HG02884 (cell line): ENCODE results near the gene CAPZB.

Experiments
- ATAC-seq: cut with Tn5 transposase; IDR thresholded peaks from one replicate; pipeline ENCODE4 v1.9.1; 2021; ENCODE audit warnings: mild to moderate bottlenecking, moderate library complexity; ENCODE audit not compliant: unreplicated experiment

Gene CAPZB

DNA sequence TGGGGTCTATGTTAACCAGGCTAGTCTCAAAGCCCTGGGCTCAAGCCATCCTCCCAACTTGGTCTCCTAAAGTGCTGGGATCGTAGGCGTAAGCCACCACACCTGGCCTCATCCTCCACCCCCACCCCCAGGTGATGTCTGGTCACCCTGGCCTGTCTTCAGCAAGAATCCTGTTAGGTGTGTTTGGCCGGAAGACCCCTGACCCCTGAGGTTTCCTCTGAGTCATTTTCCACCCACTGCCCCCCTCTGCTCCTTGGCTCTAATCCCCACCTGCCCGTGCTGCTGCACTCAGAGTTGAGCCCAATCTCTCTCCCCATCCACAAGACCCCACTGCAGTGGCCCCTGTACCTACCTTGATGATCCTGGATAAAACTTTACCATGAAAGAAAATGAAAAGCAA is 148.1 kb downstream of the CAPZB start:
- ATAC-seq = no peak

DNA sequence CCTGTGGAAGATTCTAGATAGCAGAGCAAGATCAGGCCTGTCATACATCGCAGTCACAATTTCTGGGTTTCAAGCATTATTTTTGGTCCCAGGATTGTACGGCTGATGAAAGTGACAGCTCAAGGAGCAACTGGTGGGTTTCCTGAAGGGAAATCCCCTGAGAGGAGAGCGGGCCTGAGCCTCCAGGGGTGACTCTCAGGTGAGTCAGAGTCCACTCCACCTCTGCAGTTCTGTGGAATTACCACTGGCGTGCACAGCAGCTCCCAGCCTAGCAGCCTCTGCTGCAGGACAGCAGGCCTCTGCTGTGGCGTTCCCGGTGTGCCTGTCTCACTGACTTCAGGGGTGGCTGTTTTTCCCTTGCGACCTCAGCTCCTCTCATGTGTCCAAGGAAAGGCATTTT is 148.8 kb downstream of the CAPZB start:
- no peak for ATAC-seq

DNA sequence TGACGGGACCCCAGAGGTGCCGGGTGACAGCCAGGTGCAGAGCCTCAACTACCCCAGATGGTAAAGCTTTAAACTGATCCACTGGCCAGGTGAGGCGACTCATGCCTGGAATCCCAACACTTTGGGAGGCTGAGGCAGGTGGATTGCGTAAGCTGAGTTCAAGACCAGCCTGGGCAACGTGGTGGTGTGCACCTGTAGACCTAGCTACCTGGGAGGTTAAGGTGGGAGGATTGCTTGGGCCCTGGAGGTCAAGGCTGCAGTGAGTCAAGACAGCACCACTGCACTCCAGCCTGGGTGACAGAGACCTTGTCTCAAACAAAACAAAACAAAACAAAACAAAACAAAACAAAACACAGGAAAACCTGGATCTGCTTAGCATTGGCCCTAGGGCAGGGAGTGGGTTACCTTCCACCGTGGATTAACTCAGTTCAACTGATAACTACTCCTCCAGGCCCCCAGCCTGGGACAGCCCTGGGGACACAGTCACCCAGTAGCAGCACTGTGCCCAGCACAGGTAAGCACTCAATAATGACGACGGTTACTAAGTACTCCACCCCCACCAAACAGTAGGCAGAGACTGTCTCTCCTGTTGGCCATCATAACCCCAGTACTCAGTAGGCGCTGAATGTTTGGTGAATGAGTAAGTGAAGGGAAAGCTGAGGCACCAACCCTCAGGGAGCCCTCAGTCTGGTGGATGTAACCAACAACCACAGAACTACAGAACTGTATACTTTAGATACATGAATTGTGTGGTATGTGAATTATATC is 151.6 kb downstream of the CAPZB start:
- ATAC-seq = no peak

DNA sequence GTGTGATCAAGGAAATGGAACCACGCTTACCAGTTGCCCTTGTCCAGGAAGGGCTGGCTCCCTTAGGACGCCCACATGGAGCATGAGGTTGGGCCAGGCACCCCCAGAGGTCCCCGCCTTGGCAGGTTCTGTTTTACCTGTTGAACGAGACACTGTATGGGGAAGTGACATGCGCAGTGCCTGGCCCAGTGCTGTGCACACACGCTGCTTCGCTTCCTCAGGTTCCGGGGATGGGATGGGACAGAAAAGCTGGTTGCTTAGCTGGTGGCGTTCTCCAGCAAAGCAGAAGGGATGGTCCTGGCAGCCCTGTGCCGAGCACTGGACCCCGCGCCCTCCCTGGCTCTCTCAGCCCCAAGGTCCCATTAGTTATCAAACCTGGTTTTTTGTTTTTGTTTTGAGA is 152.5 kb downstream of the CAPZB start:
- ATAC-seq = no peak

DNA sequence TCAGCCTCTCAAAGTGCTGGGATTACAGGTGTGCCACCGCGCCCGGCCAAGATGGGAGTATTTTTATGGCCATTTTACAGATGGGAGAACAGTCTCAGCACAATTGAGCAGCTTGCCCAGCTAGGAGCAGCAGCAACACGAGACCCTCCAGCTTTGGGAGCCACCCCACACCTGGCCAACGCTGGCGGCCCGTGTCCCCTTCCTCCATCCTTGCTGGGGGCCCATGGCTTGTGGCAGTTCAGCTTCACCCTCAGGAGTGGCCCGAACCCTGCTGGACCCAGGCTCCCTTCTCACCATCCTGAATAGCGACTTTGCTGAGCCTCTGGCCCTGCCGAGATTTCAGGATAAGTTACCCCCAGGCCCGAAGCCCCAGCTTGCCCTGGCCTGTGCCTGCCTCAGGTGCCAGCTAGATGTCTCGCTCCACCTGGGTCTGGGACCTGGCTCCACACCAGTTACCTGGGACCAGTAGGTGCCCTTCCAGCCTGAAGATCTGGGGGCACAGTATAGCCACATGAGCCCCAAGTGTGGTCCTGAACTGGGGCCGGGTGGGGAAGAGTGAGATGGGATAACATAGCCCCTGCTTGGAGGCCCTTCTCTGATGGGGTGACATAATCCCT is 154.0 kb downstream of the CAPZB start:
- ATAC-seq = no peak

DNA sequence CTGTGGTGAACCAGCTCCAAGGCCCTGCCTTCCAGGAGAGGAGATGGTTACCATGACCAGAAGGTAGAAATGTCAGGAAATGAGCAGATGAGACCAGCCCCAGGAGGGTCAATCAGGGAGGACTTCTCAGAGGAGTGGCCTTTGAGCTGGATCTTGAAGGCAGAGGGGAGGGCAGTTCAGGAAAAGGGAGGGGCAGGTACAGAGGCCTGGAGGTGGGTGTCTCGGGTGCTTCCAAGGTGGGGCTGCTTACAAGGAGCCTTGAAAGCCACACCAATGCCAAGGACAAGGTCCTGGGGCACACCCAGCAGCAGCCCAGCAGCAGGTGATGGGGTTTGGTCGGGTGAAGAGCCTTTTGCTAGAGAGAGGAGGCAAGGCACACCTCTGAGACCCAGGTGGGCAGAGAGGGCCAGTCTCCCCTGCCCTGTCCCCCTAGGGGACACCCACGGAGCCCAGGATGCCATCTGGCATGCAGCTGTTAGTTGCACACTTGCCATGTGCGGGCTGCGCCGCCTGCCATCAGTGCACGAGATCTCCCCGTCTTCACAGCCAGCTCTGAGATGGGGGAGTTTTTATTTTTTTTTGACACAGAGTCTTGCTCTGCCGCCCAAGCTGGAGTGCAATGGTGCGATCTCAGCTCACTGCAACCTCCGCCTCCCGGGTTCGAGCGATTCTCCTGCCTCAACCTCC is 154.7 kb downstream of the CAPZB start:
- no peak for ATAC-seq

- ATAC-seq = no peak
These were observed 155.7 kb downstream of the CAPZB start for GRCh38 chr1:19329611-19330010.

- ATAC-seq = no peak
These were observed 156.2 kb downstream of the CAPZB start for GRCh38 chr1:19329188-19329587.

DNA sequence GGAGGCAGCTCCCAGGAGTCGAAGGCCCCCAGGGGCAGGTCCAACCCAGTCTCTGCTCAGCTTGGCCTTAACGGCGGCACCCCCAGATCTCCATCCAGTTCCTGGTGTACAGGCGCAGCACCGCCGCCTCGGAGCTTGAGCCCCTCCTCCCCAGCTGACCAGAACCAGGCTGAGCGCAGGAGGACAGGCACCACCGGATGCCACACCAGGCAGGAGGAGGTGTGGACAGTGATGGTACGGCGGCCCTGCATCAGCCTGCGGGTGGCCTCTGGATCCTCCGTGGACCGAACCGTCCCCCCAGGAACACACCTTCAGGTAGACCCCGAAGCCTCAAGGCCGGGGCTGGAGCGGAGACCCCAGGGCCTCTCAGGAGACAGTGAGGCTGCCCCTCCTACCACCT is 156.9 kb downstream of the CAPZB start:
- no peak for ATAC-seq

DNA sequence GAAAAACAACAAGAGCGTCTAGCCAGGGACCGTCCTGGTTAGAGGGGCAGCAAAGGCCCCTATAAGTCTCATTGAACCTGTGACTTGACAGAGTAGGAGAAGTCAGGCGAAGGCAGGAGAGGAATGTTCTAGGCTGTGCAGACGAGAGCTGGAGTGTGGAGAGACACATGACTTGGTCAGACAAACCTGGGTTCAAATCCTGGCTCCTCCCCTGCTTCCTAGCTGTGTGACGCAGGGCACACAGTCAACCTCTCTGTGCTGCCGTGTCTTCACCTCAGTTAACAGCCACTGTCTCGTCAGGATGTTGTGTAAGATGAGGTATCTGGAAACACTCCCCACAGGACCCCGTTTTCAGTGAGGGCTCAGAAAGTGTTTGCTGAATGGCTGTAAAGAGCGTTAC is 157.6 kb downstream of the CAPZB start:
- no peak for ATAC-seq

- ATAC-seq = no peak
These were observed 158.0 kb downstream of the CAPZB start for GRCh38 chr1:19327301-19327700.

GRCh38 chr1:19326748-19327065 is 158.6 kb downstream of the CAPZB start:
- no peak for ATAC-seq

- ATAC-seq = no peak
These were observed 159.2 kb downstream of the CAPZB start for GRCh38 chr1:19325958-19326747.

GRCh38 chr1:19325368-19325957 is 159.9 kb downstream of the CAPZB start:
- ATAC-seq = no peak

GRCh38 chr1:19324665-19324990 is 160.7 kb downstream of the CAPZB start:
- no peak for ATAC-seq

GRCh38 chr1:19323987-19324664 is 161.2 kb downstream of the CAPZB start:
- ATAC-seq = no peak

DNA sequence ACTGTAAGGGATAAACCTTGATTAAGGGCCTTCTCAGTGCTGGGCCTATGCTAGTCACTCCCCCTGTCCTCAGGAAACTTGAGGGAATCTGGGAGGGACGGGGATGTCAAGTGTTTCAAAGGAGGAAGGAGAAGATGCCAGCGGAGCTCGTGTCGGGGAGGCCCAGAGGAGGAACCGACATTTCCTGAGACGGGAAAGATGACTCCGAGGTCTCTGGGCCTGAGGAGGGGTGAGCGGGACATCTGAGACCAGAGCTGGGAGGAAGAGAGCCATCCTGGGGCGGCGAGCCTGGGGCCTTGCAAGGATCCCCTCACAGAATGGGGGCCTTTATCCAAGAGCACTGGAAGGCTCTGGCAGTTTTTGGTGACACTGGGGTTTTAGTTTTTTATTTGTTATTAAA is 162.9 kb downstream of the CAPZB start:
- ATAC-seq = no peak

DNA sequence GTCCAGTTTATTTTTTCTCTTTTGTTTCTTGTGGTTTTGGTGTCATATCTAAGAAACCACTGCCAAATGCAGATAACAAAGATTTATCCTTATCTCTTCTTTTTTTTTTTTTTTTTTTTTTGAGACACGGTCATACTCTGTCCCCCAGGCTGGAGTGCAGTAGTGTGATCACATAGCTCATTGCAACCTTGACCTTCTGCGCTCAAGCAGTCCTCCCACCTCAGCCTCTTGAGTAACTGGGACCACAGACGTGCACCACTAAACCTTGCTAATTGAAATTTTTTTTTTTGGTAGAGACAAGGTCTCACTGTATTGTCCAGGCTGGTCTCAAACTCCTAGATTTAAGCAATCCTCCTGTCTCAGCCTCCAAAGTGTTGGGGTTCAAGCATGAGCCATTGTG is 164.3 kb downstream of the CAPZB start:
- no peak for ATAC-seq

DNA sequence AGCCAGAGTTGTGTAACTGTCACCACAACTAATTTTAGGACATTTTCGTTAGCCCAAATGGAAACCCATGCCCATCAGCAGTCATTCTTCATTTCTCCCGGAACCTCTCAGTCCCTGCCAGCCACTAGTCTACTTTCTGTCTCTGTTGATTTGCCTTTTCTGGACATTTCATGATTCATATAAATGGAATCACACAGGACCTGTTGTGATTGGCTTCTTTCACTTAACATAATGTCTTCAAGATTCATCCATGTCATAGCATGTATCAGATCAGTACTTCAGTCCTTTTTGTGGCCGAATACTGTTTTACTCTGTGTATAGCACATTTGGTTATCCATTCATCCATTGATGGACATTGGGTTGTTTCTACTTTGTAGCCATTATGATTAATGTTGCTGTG is 166.1 kb downstream of the CAPZB start:
- ATAC-seq = no peak

- no peak for ATAC-seq
These were observed 168.0 kb downstream of the CAPZB start for GRCh38 chr1:19317126-19317910.
